WTC11 (cell line): Measurements from ENCODE around the gene SREBF2. TPM values are rescaled to one million over a fixed set of nuclear protein-coding genes. Genes with fewer than 3 reads are reported as not detected.

Source experiments
- ATAC-seq: fragments of 200-7000 bp; cut with Tn5 transposase; 2 replicates; pipeline ENCODE4 v1.10.0; 2021; ENCODE audit warnings: mild to moderate bottlenecking, moderate library complexity
- CTCF ChIA-PET: fragments of 300-600 bp; sonication (Branson Sonifier 250); formaldehyde crosslinking; loops from one replicate; lab custom pipeline; 2021; ENCODE audit warnings: antibody characterized with exemption; lab: Charles Lee
- POLR2A ChIA-PET: fragments of 350-600 bp; sonication (Branson Sonifier 250); formaldehyde crosslinking; loops from one replicate; lab custom pipeline; 2021; ENCODE audit warnings: antibody characterized with exemption; lab: Charles Lee
- DNase-seq: peaks from one replicate; pipeline ENCODE4 v3.0.0; 2021; ENCODE audit warnings: low spot score
- H3K27ac Mint-ChIP-seq: 2 replicates; pipeline ENCODE4 v1.8.0; 2021; ENCODE audit warnings: mixed read lengths
- H3K27me3 Mint-ChIP-seq: 2 replicates; pipeline ENCODE4 v1.8.0; 2021; ENCODE audit warnings: low read depth, mild to moderate bottlenecking, moderate library complexity, mixed read lengths
- H3K36me3 Mint-ChIP-seq: 2 replicates; pipeline ENCODE4 v1.8.0; 2021; ENCODE audit warnings: mixed read lengths
- H3K4me1 Mint-ChIP-seq: 2 replicates; pipeline ENCODE4 v1.8.0; 2022; ENCODE audit warnings: mixed read lengths
- H3K4me3 Mint-ChIP-seq: 2 replicates; pipeline ENCODE4 v1.8.0; 2021; ENCODE audit warnings: mild to moderate bottlenecking, moderate library complexity, mixed read lengths
- H3K9me3 Mint-ChIP-seq: 2 replicates; pipeline ENCODE4 v1.8.0; 2021; ENCODE audit warnings: mixed read lengths
- CBFB ChIP-seq: sonication (generic); formaldehyde crosslinking; IDR thresholded peaks from 2 replicates; pipeline ENCODE4 v1.8.1; 2022; ENCODE audit warnings: mild to moderate bottlenecking, low read depth, missing genetic modification reagents
- CTCF ChIP-seq: fragments of 200-600 bp; IDR thresholded peaks from 2 replicates; pipeline ENCODE4 v1.8.0; 2022; ENCODE audit warnings: antibody characterized with exemption
- FOXP1 ChIP-seq: sonication (generic); formaldehyde crosslinking; IDR thresholded peaks from 2 replicates; pipeline ENCODE4 v1.8.0; 2022; ENCODE audit warnings: missing genetic modification reagents, mild to moderate bottlenecking, moderate library complexity, borderline replicate concordance
- FOXP4 ChIP-seq: sonication (generic); formaldehyde crosslinking; IDR thresholded peaks from 2 replicates; pipeline ENCODE4 v1.8.0; 2022; ENCODE audit warnings: mild to moderate bottlenecking, missing genetic modification reagents
- HMGXB4 ChIP-seq: sonication (generic); formaldehyde crosslinking; IDR thresholded peaks from 2 replicates; pipeline ENCODE4 v1.8.1; 2023; ENCODE audit warnings: mild to moderate bottlenecking, moderate library complexity, missing genetic modification reagents
- JAZF1 ChIP-seq: fragments of 250-450 bp; sonication (Bioruptor Pico); IDR thresholded peaks from 2 replicates; pipeline ENCODE4 v1.9.0; 2021; ENCODE audit warnings: moderate library complexity, mild to moderate bottlenecking, inconsistent platforms
- NR2C2 ChIP-seq: sonication (generic); formaldehyde crosslinking; IDR thresholded peaks from 2 replicates; pipeline ENCODE4 v1.8.0; 2022; ENCODE audit warnings: mild to moderate bottlenecking, missing genetic modification reagents
- RELA ChIP-seq: sonication (generic); formaldehyde crosslinking; IDR thresholded peaks from 2 replicates; pipeline ENCODE4 v1.8.1; 2022; ENCODE audit warnings: missing genetic modification reagents, mild to moderate bottlenecking, borderline replicate concordance
- SMAD4 ChIP-seq: sonication (generic); formaldehyde crosslinking; IDR thresholded peaks from 2 replicates; pipeline ENCODE4 v1.8.0; 2022; ENCODE audit warnings: mild to moderate bottlenecking, missing genetic modification reagents
- SP1 ChIP-seq: sonication (generic); formaldehyde crosslinking; conservative IDR thresholded peaks from 2 replicates; pipeline ENCODE4 v1.8.1; 2022; ENCODE audit warnings: missing genetic modification reagents
- ZBTB21 ChIP-seq: sonication (generic); formaldehyde crosslinking; IDR thresholded peaks from 2 replicates; pipeline ENCODE4 v1.8.1; 2023; ENCODE audit warnings: mild to moderate bottlenecking, missing genetic modification reagents, borderline replicate concordance
- ZNF121 ChIP-seq: sonication (generic); formaldehyde crosslinking; IDR thresholded peaks from 2 replicates; pipeline ENCODE4 v1.8.0; 2023; ENCODE audit warnings: missing genetic modification reagents
- ZNF425 ChIP-seq: fragments of 250-450 bp; sonication (Bioruptor Pico); conservative IDR thresholded peaks from 2 replicates; pipeline ENCODE4 v1.9.0; 2021; ENCODE audit warnings: mild to moderate bottlenecking
- total RNA-seq: library from RNA; stranded (reverse); gene quantifications from 3 replicates; pipeline ENCODE4 v1.2.3, GENCODE V29; 2021

SREBF2 gene
- total RNA-seq, 1 experiment from 2014 or later, result 151 TPM

GRCh38 chr22:41922940-41923594 lies 90.2 kb downstream of the SREBF2 start:
- ATAC-seq (no peak), DNase-seq (no peak)
- POLR2A ChIA-PET, result interaction anchor here (1.1 kb wide), 1 partner anchor 24 kb away, joined by 4 read pairs; the partner anchor contains the start of gene CENPM
- Mint-ChIP-seq H3K9me3 (no peaks in the 10 kb centered on the region), H3K4me1 (peaks cover 21% of the 10 kb centered on the region), H3K27me3 (peaks cover 86% of the 10 kb centered on the region), H3K4me3 (no peak overlapping the region), H3K27ac (no peak overlapping the region), H3K36me3 (no peaks in the 10 kb centered on the region)
- TF ChIP-seq HMGXB4, result no peak
- no peak for TF ChIP-seq SMAD4
- no peak for TF ChIP-seq FOXP4 (CRISPR knock-in tag)
- CTCF ChIA-PET, result interaction anchor here (1.2 to 6.8 kb wide), 4 partner anchors 14 to 226 kb away, joined by 4 to 143 read pairs (median 66); partner anchors contain the start of gene CENPM

- H3K27ac Mint-ChIP-seq, result no peak overlapping the region
- CTCF ChIA-PET, result interaction anchor here (0.7 to 6.8 kb wide), 5 partner anchors 15 to 227 kb away, joined by 3 to 143 read pairs (median 65); no protein-coding TSS in a partner anchor
- H3K36me3 Mint-ChIP-seq, result no peaks in the 10 kb centered on the region
- H3K4me1 Mint-ChIP-seq, result peaks cover 21% of the 10 kb centered on the region
- POLR2A ChIA-PET, result interaction anchor here (1.1 kb wide), 1 partner anchor 23 kb away, joined by 4 read pairs; the partner anchor contains the start of gene CENPM
- H3K9me3 Mint-ChIP-seq, result no peaks in the 10 kb centered on the region
- peaks cover 85% of the 10 kb centered on the region for H3K27me3 Mint-ChIP-seq
- no peak for DNase-seq
- ATAC-seq, result no peak
- H3K4me3 Mint-ChIP-seq, result no peak overlapping the region
- no peak for TF ChIP-seq SMAD4
- no peak for TF ChIP-seq NR2C2 (CRISPR knock-in tag)
- no peak for TF ChIP-seq ZNF425 (CRISPR knock-in tag)
- no peak for TF ChIP-seq ZBTB21 (CRISPR knock-in tag)
- no peak for TF ChIP-seq ZNF121 (CRISPR knock-in tag)
- TF ChIP-seq JAZF1 (CRISPR knock-in tag), result no peak
These were observed 90.8 kb downstream of the SREBF2 start for GRCh38 chr22:41923595-41924276.

GRCh38 chr22:41925783-41926460 lies 93.0 kb downstream of the SREBF2 start:
- ATAC-seq (peak; percentile 80), DNase-seq (peak; percentile 91)
- ChIA-PET CTCF (interaction anchor here (0.6 to 6.8 kb wide), 56 partner anchors 8 to 506 kb away, joined by 3 to 143 read pairs (median 4); partner anchors contain the start of genes CCDC134, CENPM, MEI1 and NAGA), POLR2A (interaction anchor here (1.3 to 1.4 kb wide), 2 partner anchors 18 to 21 kb away, joined by 3 to 6 read pairs; partner anchors contain the start of gene CENPM)
- no peaks in the 10 kb centered on the region for H3K9me3 Mint-ChIP-seq
- H3K36me3 Mint-ChIP-seq, result no peaks in the 10 kb centered on the region
- H3K27me3 Mint-ChIP-seq, result peaks cover 87% of the 10 kb centered on the region
- peaks cover 16% of the 10 kb centered on the region for H3K4me1 Mint-ChIP-seq
- no peak overlapping the region for H3K27ac Mint-ChIP-seq
- H3K4me3 Mint-ChIP-seq, result peak overlapping the region; percentile 67
- TF ChIP-seq CBFB (CRISPR knock-in tag) (no peak), SP1 (peak; percentile 17; the same call in 1 of the 2 replicates), RELA (0 out of 2 replicates have a peak, but pooled peaks have one; percentile 4), ZBTB21 (CRISPR knock-in tag) (peak; percentile 2; the same call in 1 of the 2 replicates), ZNF425 (CRISPR knock-in tag) (no peak), HMGXB4 (peak; percentile 79; the same call in 1 of the 2 replicates), FOXP1 (no peak), CTCF (peak; percentile 85)
